Measurements from ENCODE around the gene GP1BA. TPM values are rescaled to one million over a fixed set of nuclear protein-coding genes. Genes with fewer than 3 reads are reported as not detected.

GP1BA gene
- total RNA-seq, 1 donor from 2014 or later: 0.22 TPM

DNA sequence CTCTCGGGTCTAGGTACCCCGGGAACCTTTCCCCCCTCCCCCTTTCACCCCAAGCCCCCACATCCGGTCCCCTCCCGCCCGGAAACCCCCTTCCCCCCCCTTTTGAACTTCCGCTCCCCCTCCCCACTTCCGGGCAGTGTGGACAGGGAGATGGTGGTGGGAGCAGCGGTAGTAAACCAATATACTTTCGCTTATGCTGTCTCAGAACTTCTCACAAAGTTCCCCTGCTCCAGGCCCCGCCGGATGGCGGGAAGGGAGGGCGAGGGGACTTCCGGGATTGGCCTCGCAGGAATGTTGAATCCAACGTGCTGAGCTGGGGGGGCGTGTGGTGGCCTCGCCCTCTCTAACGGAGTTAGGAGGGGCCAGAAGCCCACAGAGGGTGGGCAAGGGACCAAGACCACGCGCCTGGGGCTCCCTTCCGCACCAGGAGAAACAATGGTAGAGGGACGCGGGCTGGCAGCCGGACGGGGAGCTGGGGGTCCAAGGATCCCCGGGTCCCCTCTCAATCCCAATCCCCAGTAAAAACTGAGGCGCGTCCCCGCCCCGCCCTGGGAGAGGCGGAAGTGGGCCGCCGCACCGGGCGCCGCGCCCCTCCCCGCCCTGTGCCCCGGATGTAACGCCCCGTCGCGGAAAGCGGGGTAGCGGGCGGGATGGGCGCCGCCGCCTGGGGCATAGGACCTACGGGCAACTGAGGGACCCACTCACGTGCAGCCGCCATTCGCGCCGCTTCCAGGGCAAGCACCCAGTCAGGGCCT lies 15.5 kb downstream of the GP1BA start:
- DNase-seq: peak; percentile 67
- Histone ChIP-seq H3K36me3 (peaks cover 42% of the 10 kb centered on the region), H3K9me3 (replicated peaks) (no peaks in the 10 kb centered on the region), H3K4me3 (peak overlapping the region; percentile 99), H3K27ac (replicated peaks) (peak overlapping the region; percentile 100), H3K4me1 (peaks cover 84% of the 10 kb centered on the region), H3K27me3 (ENCODE audit: low read depth) (no peaks in the 10 kb centered on the region)
- intact Hi-C loops (cut with micrococcal nuclease): no loop called here
- TF ChIP-seq, protein P1, sequence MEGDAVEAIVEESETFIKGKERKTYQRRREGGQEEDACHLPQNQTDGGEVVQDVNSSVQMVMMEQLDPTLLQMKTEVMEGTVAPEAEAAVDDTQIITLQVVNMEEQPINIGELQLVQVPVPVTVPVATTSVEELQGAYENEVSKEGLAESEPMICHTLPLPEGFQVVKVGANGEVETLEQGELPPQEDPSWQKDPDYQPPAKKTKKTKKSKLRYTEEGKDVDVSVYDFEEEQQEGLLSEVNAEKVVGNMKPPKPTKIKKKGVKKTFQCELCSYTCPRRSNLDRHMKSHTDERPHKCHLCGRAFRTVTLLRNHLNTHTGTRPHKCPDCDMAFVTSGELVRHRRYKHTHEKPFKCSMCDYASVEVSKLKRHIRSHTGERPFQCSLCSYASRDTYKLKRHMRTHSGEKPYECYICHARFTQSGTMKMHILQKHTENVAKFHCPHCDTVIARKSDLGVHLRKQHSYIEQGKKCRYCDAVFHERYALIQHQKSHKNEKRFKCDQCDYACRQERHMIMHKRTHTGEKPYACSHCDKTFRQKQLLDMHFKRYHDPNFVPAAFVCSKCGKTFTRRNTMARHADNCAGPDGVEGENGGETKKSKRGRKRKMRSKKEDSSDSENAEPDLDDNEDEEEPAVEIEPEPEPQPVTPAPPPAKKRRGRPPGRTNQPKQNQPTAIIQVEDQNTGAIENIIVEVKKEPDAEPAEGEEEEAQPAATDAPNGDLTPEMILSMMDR (IDR thresholded peaks at IDR 0.05; ENCODE audit: borderline replicate concordance): no peak

DNA sequence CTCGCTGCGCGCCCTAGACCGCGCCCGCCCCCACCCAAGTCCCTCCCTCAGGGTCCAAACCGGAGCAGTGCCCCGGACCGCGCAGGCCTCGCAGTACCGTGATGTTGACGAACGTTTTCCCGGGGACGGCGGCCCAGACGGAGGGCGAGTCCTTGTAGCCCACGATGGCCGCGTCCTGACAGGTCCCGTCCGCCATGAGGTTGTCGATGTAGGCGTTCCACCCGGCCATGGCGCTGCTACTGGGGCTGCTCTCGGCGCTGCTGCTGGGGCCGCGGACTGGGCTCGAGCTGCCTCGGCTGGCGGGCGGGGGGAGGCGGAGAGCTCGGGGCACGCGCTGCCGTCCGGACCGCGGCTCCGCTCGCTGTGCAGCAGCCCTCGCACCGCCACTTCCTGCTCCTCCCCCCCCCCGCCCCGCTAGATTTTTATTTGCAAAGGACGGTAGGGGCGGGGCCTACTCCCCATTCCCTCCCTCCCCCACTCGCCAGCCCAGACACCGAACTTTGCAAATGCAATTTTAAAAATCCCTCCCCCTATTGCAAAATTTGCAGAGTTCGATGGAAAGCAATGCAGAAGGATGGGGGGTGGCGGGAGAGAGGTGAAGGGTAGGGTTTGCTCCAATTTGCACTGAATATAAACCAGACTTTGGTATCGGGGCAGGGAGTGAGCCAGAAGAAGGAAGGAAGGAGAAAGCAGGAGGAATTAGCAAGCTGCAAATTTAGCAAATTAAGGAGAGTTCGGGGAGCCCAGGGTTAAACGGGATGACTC lies 16.3 kb downstream of the GP1BA start, which contains the start of gene PFN1:
TSS of gene PFN1 (minus strand) at position 365 of the 765 bp plus-strand sequence. CDS start at position 229, 136 bp downstream.
- H3K9me3 ChIP-seq (replicated peaks): no peaks in the 10 kb centered on the region
- no peaks in the 10 kb centered on the region for H3K27me3 ChIP-seq (ENCODE audit: low read depth)
- H3K27ac ChIP-seq (replicated peaks): peak within 1 kb of the TSS; percentile 100
- intact Hi-C loops (cut with micrococcal nuclease): no loop called here
- peak within 1 kb of the TSS; percentile 99 for H3K4me3 ChIP-seq
- H3K36me3 ChIP-seq: peaks cover 34% of the 10 kb centered on the region
- peaks cover 84% of the 10 kb centered on the region for H3K4me1 ChIP-seq
- DNase-seq: peak; percentile 93
- TF ChIP-seq, protein P1 (IDR thresholded peaks at IDR 0.05; ENCODE audit: borderline replicate concordance): no peak

DNA sequence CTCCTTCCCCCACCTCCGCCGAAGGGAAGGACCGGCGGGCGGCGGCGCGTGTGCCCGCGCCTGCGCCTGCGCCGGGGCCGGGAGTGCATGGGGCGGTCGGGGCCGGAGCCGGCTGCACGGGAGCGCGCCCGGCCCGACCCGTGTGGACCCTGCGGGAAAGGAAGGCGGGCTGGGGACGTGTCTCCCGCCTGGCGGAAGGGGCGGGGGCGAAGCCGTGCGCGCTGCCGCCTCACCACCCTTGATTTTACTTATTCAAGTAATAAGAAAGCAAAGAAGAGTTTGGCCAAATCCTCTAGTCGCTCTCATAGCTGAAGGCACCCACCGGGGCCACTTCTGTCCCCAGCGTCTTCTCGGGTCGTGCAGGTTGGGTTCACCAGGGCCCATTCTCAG lies 16.8 kb downstream of the GP1BA start:
- peak; percentile 87 for DNase-seq

DNA sequence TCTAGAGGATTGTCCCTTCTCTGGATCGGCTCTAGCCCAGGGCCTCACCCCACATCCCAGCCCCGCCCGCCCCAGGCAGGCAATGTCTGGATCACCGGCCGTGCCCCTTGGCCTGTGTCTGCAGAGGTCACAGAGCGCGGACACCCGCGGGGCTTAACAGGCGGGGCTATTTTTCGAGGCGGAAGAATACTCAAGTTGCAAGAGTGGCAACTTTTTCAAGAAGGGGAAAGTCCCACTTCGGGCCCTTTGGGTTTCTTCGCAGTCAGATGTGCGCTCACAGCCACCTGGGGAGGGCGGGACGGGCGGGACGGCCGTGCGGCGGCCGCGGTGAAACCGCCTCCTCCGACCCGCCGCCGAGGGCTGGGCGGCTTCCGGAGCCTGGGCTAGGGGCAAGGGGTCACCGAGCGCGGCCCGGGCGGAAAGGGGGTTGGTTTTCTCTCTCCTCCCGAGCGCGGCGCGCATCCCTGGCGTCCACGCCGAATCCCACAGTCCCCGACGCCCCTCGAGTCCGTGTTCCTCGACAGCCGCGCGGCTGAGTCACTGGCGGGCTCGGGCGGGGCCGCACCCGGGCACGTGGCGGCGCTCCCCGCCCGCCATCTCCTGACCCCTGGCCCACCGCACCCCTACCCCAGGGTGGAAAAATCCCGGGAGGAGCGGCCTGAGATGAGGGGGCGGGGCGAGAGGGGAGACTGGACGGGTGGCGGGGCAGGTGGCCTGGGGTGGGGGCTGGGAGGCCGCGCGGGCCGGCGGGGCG lies 17.4 kb downstream of the GP1BA start:
- TF ChIP-seq, protein P1 (IDR thresholded peaks at IDR 0.05; ENCODE audit: borderline replicate concordance): no peak
- Histone ChIP-seq H3K9me3 (replicated peaks) (no peaks in the 10 kb centered on the region), H3K4me3 (peak overlapping the region; percentile 99), H3K27me3 (ENCODE audit: low read depth) (no peaks in the 10 kb centered on the region), H3K36me3 (peaks cover 23% of the 10 kb centered on the region), H3K27ac (replicated peaks) (peak overlapping the region; percentile 100), H3K4me1 (peaks cover 79% of the 10 kb centered on the region)
- intact Hi-C loops (cut with micrococcal nuclease): no loop called here
- DNase-seq: peak; percentile 75

More for the DNA sequence above, 16.8 kb downstream of the GP1BA start:
- Histone ChIP-seq H3K4me3 (peak overlapping the region; percentile 99), H3K9me3 (replicated peaks) (no peaks in the 10 kb centered on the region), H3K27ac (replicated peaks) (peak overlapping the region; percentile 100), H3K27me3 (ENCODE audit: low read depth) (no peaks in the 10 kb centered on the region), H3K36me3 (peaks cover 29% of the 10 kb centered on the region), H3K4me1 (peaks cover 84% of the 10 kb centered on the region)
- TF ChIP-seq, protein P1 (IDR thresholded peaks at IDR 0.05; ENCODE audit: borderline replicate concordance): no peak
- intact Hi-C loops (cut with micrococcal nuclease): no loop called here

DNA sequence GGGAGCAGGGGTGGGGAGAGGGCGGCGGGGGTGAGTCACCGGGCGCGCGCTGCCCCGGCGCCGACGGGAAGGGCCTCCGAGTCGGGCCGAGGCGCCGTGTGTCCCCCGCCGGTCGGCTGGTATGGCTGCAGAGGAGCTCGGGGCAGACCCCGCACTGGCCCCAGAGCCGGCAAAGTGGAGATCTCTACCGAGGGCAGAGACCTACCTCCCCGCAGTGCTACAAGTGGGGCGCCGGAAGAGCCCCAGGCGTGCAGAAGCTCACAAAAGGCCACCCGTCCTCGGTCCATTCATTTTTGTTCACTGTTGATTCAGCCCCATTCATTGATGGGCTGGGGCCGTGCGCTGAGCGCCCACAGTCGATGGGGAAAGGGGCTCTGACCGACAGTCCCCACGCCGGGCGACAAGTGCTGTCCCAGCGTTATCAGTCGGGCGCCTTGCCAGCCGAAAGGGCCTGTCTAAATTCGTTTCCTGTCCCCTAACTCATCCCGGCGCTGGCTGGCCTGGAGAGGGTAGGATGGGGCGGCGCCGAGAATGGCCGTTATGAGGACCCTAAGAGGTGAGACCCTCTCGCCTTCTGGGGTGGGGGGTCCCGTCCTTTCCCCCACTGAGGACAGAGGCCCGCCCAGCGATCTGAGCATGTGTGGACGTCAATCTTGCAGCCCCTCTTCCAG lies 18.1 kb downstream of the GP1BA start:
- Histone ChIP-seq H3K9me3 (replicated peaks) (no peaks in the 10 kb centered on the region), H3K27me3 (ENCODE audit: low read depth) (no peaks in the 10 kb centered on the region), H3K4me1 (peaks cover 72% of the 10 kb centered on the region), H3K27ac (replicated peaks) (peak overlapping the region; percentile 100), H3K4me3 (peak overlapping the region; percentile 99), H3K36me3 (peaks cover 16% of the 10 kb centered on the region)
- intact Hi-C loops (cut with micrococcal nuclease): no loop called here
- peak; percentile 78 for DNase-seq
- TF ChIP-seq, protein P1 (IDR thresholded peaks at IDR 0.05; ENCODE audit: borderline replicate concordance): no peak

Data from left ventricle myocardium inferior (tissue), 1 donor.